Measurements from ENCODE around the gene PLEKHA8.
"Not testable (repeated sequence)": the region's sequence is repeated elsewhere in the genome, so short reads cannot be mapped to it uniquely, and the experiment has no call there.

DNA sequence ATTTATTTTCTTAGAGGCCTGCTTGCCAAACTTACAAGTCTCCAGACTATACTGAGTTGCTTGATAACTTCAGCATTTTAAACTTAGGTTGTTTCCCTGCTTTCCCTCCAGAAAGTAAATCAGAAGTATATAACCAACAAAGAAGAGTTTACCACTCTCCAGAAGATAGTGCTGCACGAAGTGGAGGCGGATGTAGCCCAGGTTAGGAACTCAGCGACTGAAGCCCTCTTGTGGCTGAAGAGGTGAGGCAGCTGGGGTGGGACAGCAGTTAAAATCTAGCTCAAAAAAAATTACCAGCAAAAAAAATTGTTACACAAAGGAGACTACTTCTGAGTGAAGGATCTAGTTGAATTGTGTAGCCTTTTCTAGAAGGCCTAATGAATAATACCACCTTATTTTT, 33.6 kb downstream of the PLEKHA8 start:
- TF ChIP-seq CTCF (IDR thresholded peaks at IDR 0.05); E2F5 (CRISPR knock-in tag; IDR thresholded peaks at IDR 0.05); E2F4 (CRISPR knock-in tag; IDR thresholded peaks at IDR 0.05; ENCODE audit: borderline replicate concordance, low read depth); ETV6 (CRISPR knock-in tag; IDR thresholded peaks at IDR 0.05); ATF6 (CRISPR knock-in tag; IDR thresholded peaks at IDR 0.05); ELF4 (CRISPR knock-in tag; IDR thresholded peaks at IDR 0.05; ENCODE audit: low read depth); RELA (CRISPR knock-in tag; IDR thresholded peaks at IDR 0.05; ENCODE audit: borderline replicate concordance): not testable (repeated sequence)
